Neural cell (in vitro differentiated cells): ENCODE results near the gene KATNAL2. TPM values are rescaled to one million over a fixed set of nuclear protein-coding genes. Genes with fewer than 3 reads are reported as not detected.

Source experiments
- H2AFZ ChIP-seq: fragments of 200-600, 300-800 bp; sonication (generic), shearing (Covaris generic); 2 replicates; pipeline ENCODE4 v1.6.0; 2014; ENCODE audit warnings: low read depth, mild to moderate bottlenecking, antibody characterized with exemption, low read length, moderate library complexity
- H3F3A ChIP-seq: fragments of 200-600 bp; shearing (Covaris generic); 2 replicates; pipeline ENCODE4 v1.6.1; 2016; ENCODE audit warnings: mild to moderate bottlenecking, moderate library complexity, mixed read lengths, antibody characterized with exemption, low read length; ENCODE audit not compliant: insufficient read depth, poor library complexity, severe bottlenecking
- H3K27ac ChIP-seq: fragments of 200-600, 300-800 bp; sonication (generic), shearing (Covaris generic); 2 replicates; pipeline ENCODE4 v1.5.1; 2014; ENCODE audit warnings: mild to moderate bottlenecking, low read length, moderate library complexity
- H3K27me3 ChIP-seq: fragments of 300-800, 200-600 bp; sonication (generic), shearing (Covaris generic); 2 replicates; pipeline ENCODE4 v1.6.0; 2014; ENCODE audit warnings: mild to moderate bottlenecking, low read depth, low read length, moderate library complexity; ENCODE audit not compliant: insufficient read depth
- H3K36me3 ChIP-seq: fragments of 300-800, 200-600 bp; sonication (generic), shearing (Covaris generic); 2 replicates; pipeline ENCODE4 v1.5.1; 2014; ENCODE audit warnings: mild to moderate bottlenecking, antibody characterized with exemption, low read length, moderate library complexity; ENCODE audit not compliant: insufficient read depth
- H3K4me2 ChIP-seq: fragments of 300-800, 200-600 bp; sonication (generic), shearing (Covaris generic); 2 replicates; pipeline ENCODE4 v1.6.0; 2014; ENCODE audit warnings: mild to moderate bottlenecking, low read length
- H3K4me3 ChIP-seq: fragments of 300-800, 200-600 bp; sonication (generic), shearing (Covaris generic); 2 replicates; pipeline ENCODE4 v1.5.1; 2014; ENCODE audit warnings: mild to moderate bottlenecking, low read length, moderate library complexity
- H3K79me2 ChIP-seq: fragments of 200-600 bp; shearing (Covaris generic); replicated peaks from 2 replicates; pipeline ENCODE4 v1.6.0; 2014; ENCODE audit warnings: mild to moderate bottlenecking, low read length, moderate library complexity; ENCODE audit not compliant: insufficient read depth
- H3K9ac ChIP-seq: fragments of 300-800, 200-600 bp; sonication (generic), shearing (Covaris generic); 2 replicates; pipeline ENCODE4 v1.6.1; 2016; ENCODE audit warnings: mild to moderate bottlenecking, low read length, mixed read lengths
- H3K9me2 ChIP-seq: fragments of 200-600 bp; shearing (Covaris generic); 2 replicates; pipeline ENCODE4 v1.6.1; 2016; ENCODE audit warnings: mild to moderate bottlenecking, low read length, mixed read lengths; ENCODE audit not compliant: insufficient read depth
- H3K9me3 ChIP-seq: fragments of 200-600, 300-800 bp; sonication (generic), shearing (Covaris generic); 2 replicates; pipeline ENCODE4 v1.6.1; 2016; ENCODE audit warnings: mild to moderate bottlenecking, mixed run types, low read length, moderate library complexity, mixed read lengths
- H4K20me1 ChIP-seq: fragments of 200-600 bp; shearing (Covaris generic); 2 replicates; pipeline ENCODE4 v1.6.1; 2016; ENCODE audit warnings: mild to moderate bottlenecking, mixed run types; ENCODE audit not compliant: insufficient read depth
- CTCF ChIP-seq: fragments of 450-650 bp; IDR thresholded peaks from 2 replicates; pipeline ENCODE4 v1.5.1; 2014; ENCODE audit warnings: antibody characterized with exemption, mild to moderate bottlenecking, moderate library complexity; ENCODE audit not compliant: poor library complexity, severe bottlenecking
- EP300 ChIP-seq: fragments of 450-650 bp; conservative IDR thresholded peaks from 2 replicates; pipeline ENCODE4 v1.6.1; 2014; ENCODE audit warnings: antibody characterized with exemption, mild to moderate bottlenecking, moderate library complexity; ENCODE audit not compliant: poor library complexity, severe bottlenecking
- EZH2 ChIP-seq: fragments of 200-600, 300-800 bp; shearing (Covaris generic), sonication (generic); IDR thresholded peaks from 2 replicates; pipeline ENCODE4 v1.6.1; 2014; ENCODE audit warnings: antibody characterized with exemption, low read length, borderline replicate concordance, mild to moderate bottlenecking; ENCODE audit not compliant: insufficient read depth, poor library complexity, severe bottlenecking
- MXI1 ChIP-seq: fragments of 450-650 bp; conservative IDR thresholded peaks from 2 replicates; pipeline ENCODE4 v1.6.1; 2014; ENCODE audit warnings: antibody characterized with exemption, mild to moderate bottlenecking; ENCODE audit not compliant: poor library complexity, severe bottlenecking
- POLR2AphosphoS5 ChIP-seq: IDR thresholded peaks from 2 replicates; pipeline ENCODE4 v1.6.1; 2012
- RAD21 ChIP-seq: fragments of 450-650 bp; conservative IDR thresholded peaks from 2 replicates; pipeline ENCODE4 v1.6.1; 2014; ENCODE audit warnings: antibody characterized with exemption, mild to moderate bottlenecking, moderate library complexity
- REST ChIP-seq: IDR thresholded peaks from 2 replicates; pipeline ENCODE4 v1.6.1; 2012; ENCODE audit warnings: borderline replicate concordance
- SMC3 ChIP-seq: fragments of 450-650 bp; conservative IDR thresholded peaks from 2 replicates; pipeline ENCODE4 v1.6.1; 2014; ENCODE audit warnings: antibody characterized with exemption, mild to moderate bottlenecking, moderate library complexity; ENCODE audit not compliant: poor library complexity
- TAF1 ChIP-seq: IDR thresholded peaks from 2 replicates; pipeline ENCODE4 v1.6.1; 2012; ENCODE audit warnings: low read depth
- polyA plus RNA-seq: library from polyadenylated mRNA; depleted of rRNA; stranded (reverse); fragments of >200 nt; gene quantifications from 2 replicates; pipeline ENCODE4 v1.2.3, GENCODE V29; 2014

KATNAL2 gene
- polyA plus RNA-seq, 1 donor from 2014 or later = 1.4 TPM

- no peak overlapping the region for H2AFZ ChIP-seq
- H3K4me2 ChIP-seq = no peak overlapping the region
- no peaks in the 10 kb centered on the region for H3F3A ChIP-seq
- H3K9me3 ChIP-seq = no peaks in the 10 kb centered on the region
- no peaks in the 10 kb centered on the region for H3K36me3 ChIP-seq
- H4K20me1 ChIP-seq = no peaks in the 10 kb centered on the region
- H3K9ac ChIP-seq = no peak overlapping the region
- no peak overlapping the region for H3K4me3 ChIP-seq
- TF ChIP-seq SMC3 (no peak), EP300 (no peak), REST (no peak), CTCF (no peak), EZH2 (no peak), MXI1 (no peak), TAF1 (no peak), RAD21 (no peak), POLR2AphosphoS5 (no peak)
- no peaks in the 10 kb centered on the region for H3K27me3 ChIP-seq
- H3K79me2 ChIP-seq = no peaks in the 10 kb centered on the region
- H3K27ac ChIP-seq = no peak overlapping the region
- H3K9me2 ChIP-seq = no peaks in the 10 kb centered on the region
These were observed 145.1 kb downstream of the KATNAL2 start for GRCh38 chr18:47062471-47062870.

GRCh38 chr18:47063096-47063495, 145.7 kb downstream of the KATNAL2 start:
- no peaks in the 10 kb centered on the region for H3K36me3 ChIP-seq
- no peaks in the 10 kb centered on the region for H3K27me3 ChIP-seq
- TF ChIP-seq MXI1 (no peak), RAD21 (no peak), SMC3 (no peak), POLR2AphosphoS5 (no peak), CTCF (no peak), REST (no peak), TAF1 (no peak), EP300 (no peak), EZH2 (no peak)
- no peaks in the 10 kb centered on the region for H3F3A ChIP-seq
- no peak overlapping the region for H3K4me2 ChIP-seq
- no peaks in the 10 kb centered on the region for H3K79me2 ChIP-seq
- H3K9me2 ChIP-seq = no peaks in the 10 kb centered on the region
- no peaks in the 10 kb centered on the region for H3K9me3 ChIP-seq
- no peak overlapping the region for H3K9ac ChIP-seq
- H3K27ac ChIP-seq = no peak overlapping the region
- no peaks in the 10 kb centered on the region for H4K20me1 ChIP-seq
- no peak overlapping the region for H2AFZ ChIP-seq
- H3K4me3 ChIP-seq = no peak overlapping the region
